Neural crest cell (in vitro differentiated cells): ENCODE results near the gene TRPC1. TPM values are rescaled to one million over a fixed set of nuclear protein-coding genes. Genes with fewer than 3 reads are reported as not detected.
A peak's percentile ranks its signal among the peaks of the same experiment; 100 is the strongest.

ENCODE experiments used
- DNase-seq: peaks from one replicate; pipeline ENCODE4 v3.0.0; 2021; ENCODE audit warnings: low read depth, mixed read lengths, low spot score
- H3K27ac Mint-ChIP-seq: one replicate; pipeline ENCODE4 v1.8.0; 2021; ENCODE audit warnings: mild to moderate bottlenecking, mixed read lengths; ENCODE audit not compliant: unreplicated experiment
- H3K27me3 Mint-ChIP-seq: 2 replicates; pipeline ENCODE4 v1.8.0; 2021; ENCODE audit warnings: low read depth, mild to moderate bottlenecking, mixed read lengths
- H3K36me3 Mint-ChIP-seq: 2 replicates; pipeline ENCODE4 v1.8.0; 2021; ENCODE audit warnings: low read depth, mild to moderate bottlenecking, mixed read lengths
- H3K4me1 Mint-ChIP-seq: 2 replicates; pipeline ENCODE4 v1.8.0; 2021; ENCODE audit warnings: mixed read lengths
- H3K4me3 Mint-ChIP-seq: one replicate; pipeline ENCODE4 v1.8.0; 2021; ENCODE audit warnings: mild to moderate bottlenecking, mixed read lengths
- H3K9me3 Mint-ChIP-seq: 2 replicates; pipeline ENCODE4 v1.8.0; 2021; ENCODE audit warnings: mixed read lengths
- long read RNA-seq: library from polyadenylated mRNA; unstranded; transcript quantifications from one replicate; pipeline ENCODE4 v2.0.0, GENCODE V29; 2020
- total RNA-seq: library from RNA; stranded (reverse); gene quantifications from 2 replicates; pipeline ENCODE4 v1.2.1, GENCODE V29; 2021
- TF ChIP-seq, protein P1 (sequence below): fragments of 200-600 bp; sonication (generic); conservative IDR thresholded peaks from 2 replicates; pipeline ENCODE4 v1.5.0; 2021; ENCODE audit warnings: antibody characterized with exemption, mild to moderate bottlenecking

Gene TRPC1
- 13.3 and 14.8 TPM in 2 replicates for total RNA-seq
- long read RNA-seq, full-length matches to known transcripts: 1 of 8 reads
- long read RNA-seq, partial matches to known transcripts: 0 of 8 reads
- long read RNA-seq, other reads (novel, unspliced or antisense): 7 of 8 reads

DNA sequence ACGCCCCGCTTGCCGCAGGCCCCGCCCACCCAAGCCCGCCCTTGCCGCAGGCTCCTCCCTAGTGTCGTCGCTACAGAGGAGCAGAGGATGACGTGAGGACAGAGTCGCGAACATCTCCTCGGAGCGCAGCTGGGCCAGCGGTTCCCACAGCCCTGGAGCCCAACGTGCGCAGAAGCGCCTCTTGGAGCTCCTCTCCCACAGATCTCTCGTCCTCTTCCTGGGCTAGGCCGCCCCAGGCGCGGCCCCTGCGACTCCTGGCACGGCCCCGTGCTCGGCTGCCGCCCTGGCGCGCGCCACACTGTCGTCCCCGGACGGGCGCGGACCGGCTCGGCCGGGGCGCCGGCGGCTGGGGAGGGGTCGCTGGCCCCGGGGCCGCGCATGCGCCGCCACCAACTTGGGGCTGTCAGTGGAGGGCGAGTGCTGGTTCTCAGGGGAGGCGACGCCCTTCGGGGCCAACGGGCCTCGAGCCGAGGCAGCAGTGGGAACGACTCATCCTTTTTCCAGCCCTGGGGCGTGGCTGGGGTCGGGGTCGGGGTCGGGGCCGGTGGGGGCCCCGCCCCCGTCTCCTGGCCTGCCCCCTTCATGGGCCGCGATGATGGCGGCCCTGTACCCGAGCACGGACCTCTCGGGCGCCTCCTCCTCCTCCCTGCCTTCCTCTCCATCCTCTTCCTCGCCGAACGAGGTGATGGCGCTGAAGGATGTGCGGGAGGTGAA, at the start of gene TRPC1:
TSS of gene TRPC1 (plus strand) at position 67 of the 714 bp plus-strand sequence. CDS start at position 593, 526 bp downstream.
- H3K27ac Mint-ChIP-seq: peak within 1 kb of the TSS; percentile 99
- TF ChIP-seq, protein P1, sequence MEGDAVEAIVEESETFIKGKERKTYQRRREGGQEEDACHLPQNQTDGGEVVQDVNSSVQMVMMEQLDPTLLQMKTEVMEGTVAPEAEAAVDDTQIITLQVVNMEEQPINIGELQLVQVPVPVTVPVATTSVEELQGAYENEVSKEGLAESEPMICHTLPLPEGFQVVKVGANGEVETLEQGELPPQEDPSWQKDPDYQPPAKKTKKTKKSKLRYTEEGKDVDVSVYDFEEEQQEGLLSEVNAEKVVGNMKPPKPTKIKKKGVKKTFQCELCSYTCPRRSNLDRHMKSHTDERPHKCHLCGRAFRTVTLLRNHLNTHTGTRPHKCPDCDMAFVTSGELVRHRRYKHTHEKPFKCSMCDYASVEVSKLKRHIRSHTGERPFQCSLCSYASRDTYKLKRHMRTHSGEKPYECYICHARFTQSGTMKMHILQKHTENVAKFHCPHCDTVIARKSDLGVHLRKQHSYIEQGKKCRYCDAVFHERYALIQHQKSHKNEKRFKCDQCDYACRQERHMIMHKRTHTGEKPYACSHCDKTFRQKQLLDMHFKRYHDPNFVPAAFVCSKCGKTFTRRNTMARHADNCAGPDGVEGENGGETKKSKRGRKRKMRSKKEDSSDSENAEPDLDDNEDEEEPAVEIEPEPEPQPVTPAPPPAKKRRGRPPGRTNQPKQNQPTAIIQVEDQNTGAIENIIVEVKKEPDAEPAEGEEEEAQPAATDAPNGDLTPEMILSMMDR: no peak
- H3K27me3 Mint-ChIP-seq: no peaks in the 10 kb centered on the region
- DNase-seq: peak; percentile 72
- H3K9me3 Mint-ChIP-seq: peaks cover 7% of the 10 kb centered on the region
- H3K36me3 Mint-ChIP-seq: peaks cover 6% of the 10 kb centered on the region
- peaks cover 18% of the 10 kb centered on the region for H3K4me1 Mint-ChIP-seq
- peak within 1 kb of the TSS; percentile 93 for H3K4me3 Mint-ChIP-seq

DNA sequence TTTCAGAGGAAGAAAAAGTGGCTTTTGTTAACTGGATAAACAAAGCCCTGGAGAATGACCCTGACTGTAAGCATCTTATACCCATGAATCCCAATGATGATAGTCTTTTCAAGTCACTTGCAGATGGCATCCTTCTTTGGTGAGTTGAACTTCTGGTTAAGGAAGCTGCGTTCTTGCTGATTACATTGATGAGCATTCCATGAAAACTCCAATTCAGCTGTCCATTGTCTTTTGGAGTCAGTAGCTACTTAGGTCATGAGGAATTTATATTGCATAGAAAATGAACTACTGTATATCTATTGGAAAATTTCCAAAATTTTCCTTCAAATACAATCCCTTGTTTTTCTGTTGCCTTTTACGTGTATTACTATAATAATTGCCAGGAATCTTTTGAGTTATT, 47.7 kb upstream of the TRPC1 start:
- TF ChIP-seq, protein P1: no peak
- H3K9me3 Mint-ChIP-seq: no peaks in the 10 kb centered on the region
- no peaks in the 10 kb centered on the region for H3K27me3 Mint-ChIP-seq
- H3K4me1 Mint-ChIP-seq: no peaks in the 10 kb centered on the region
- peaks cover 2% of the 10 kb centered on the region for H3K36me3 Mint-ChIP-seq
- no peak for DNase-seq
- no peak overlapping the region for H3K27ac Mint-ChIP-seq
- no peak overlapping the region for H3K4me3 Mint-ChIP-seq

DNA sequence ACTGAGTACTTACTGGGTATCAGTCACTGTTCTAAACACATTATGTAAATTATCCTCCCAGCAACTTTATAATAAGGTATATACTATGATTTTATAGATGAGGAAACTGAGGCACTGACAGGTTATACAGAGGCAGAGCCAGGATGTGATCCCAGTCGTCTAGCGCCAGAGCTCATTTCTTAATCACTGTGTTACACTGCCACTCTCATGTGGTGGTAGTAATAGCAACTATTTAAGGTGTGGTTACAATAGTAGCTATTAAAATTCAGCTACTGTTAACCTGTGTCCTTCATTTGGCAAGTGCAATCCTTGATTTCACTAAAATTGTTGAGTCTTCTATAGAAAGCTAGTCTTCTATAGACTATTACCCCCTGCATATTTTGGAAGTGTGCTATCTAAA, 43.1 kb upstream of the TRPC1 start:
- H3K27me3 Mint-ChIP-seq: no peaks in the 10 kb centered on the region
- no peak for DNase-seq
- no peak overlapping the region for H3K4me3 Mint-ChIP-seq
- H3K9me3 Mint-ChIP-seq: no peaks in the 10 kb centered on the region
- TF ChIP-seq, protein P1: no peak
- no peak overlapping the region for H3K27ac Mint-ChIP-seq
- H3K36me3 Mint-ChIP-seq: peaks cover 2% of the 10 kb centered on the region
- no peaks in the 10 kb centered on the region for H3K4me1 Mint-ChIP-seq

DNA sequence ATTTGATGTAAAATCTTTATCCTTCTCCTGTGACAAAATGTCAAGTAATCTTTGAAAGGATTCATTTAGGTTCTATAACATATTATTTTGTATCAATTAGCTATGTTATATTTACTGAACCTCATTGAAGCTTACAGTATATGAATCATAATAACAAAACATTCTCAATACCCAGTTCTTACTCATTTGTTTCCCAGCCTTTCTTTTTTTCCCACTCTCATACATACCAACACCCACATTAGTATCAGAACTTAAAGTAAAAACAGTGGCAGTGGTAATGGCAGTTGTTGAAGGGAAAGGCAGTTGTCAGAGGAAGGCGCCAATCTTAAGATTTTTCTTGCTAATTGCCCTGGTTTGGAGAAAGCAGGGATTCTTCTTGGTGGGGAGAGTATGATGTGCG, 33.2 kb upstream of the TRPC1 start:
- TF ChIP-seq, protein P1: no peak
- no peaks in the 10 kb centered on the region for H3K36me3 Mint-ChIP-seq
- no peak overlapping the region for H3K27ac Mint-ChIP-seq
- no peaks in the 10 kb centered on the region for H3K27me3 Mint-ChIP-seq
- no peak overlapping the region for H3K4me3 Mint-ChIP-seq
- H3K9me3 Mint-ChIP-seq: no peaks in the 10 kb centered on the region
- DNase-seq: no peak
- no peaks in the 10 kb centered on the region for H3K4me1 Mint-ChIP-seq

DNA sequence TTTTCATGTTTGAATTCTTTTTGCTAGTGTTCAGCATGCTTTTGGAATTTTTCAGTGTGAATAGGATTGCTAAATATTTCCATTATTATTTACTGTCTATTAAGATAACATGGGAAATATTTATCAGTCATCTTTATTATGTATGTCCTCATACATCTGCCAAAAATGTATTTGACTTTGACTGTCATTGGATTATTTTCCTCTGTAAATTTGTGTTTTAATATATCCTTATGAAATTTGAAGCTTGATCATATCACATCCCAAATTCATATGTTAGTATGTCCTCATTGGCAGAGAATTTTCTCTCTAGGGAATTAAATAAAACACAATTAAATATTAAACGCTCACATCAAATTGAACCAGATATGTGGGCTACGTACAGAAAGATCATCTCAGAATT, 32.3 kb upstream of the TRPC1 start:
- no peak for DNase-seq
- no peak overlapping the region for H3K27ac Mint-ChIP-seq
- no peaks in the 10 kb centered on the region for H3K9me3 Mint-ChIP-seq
- H3K36me3 Mint-ChIP-seq: no peaks in the 10 kb centered on the region
- TF ChIP-seq, protein P1: no peak
- no peak overlapping the region for H3K4me3 Mint-ChIP-seq
- H3K4me1 Mint-ChIP-seq: no peaks in the 10 kb centered on the region
- no peaks in the 10 kb centered on the region for H3K27me3 Mint-ChIP-seq
